K562 (cell line): ENCODE data around the gene APBB2. TPM values are rescaled to one million over a fixed set of nuclear protein-coding genes. Genes with fewer than 3 reads are reported as not detected.

Experiments
- ATAC-seq: fragments of 200-7000 bp; cut with Tn5 transposase; 3 replicates; pipeline ENCODE4 v1.9.1; 2020; ENCODE audit warnings: moderate library complexity
- BruUV-seq: library from RNA; stranded (reverse); fragments of 400-500 nt; replicated peaks from 2 replicates; lab custom pipeline; 2021; lab: Mats Ljungman, UMichigan
- CTCF ChIA-PET: fragments of 300-600 bp; formaldehyde crosslinking; extraction: SDS; loops from one replicate; lab custom pipeline; 2021; ENCODE audit warnings: low intra/inter-chr PET ratio; lab: Yijun Ruan, JAX
- POLR2A ChIA-PET: fragments of 300-600, 350-650 bp; sonication (Branson Sonifier 250); formaldehyde crosslinking; extraction: SDS; loops from one replicate; lab custom pipeline; 2021; ENCODE audit warnings: antibody characterized with exemption, inconsistent platforms; lab: Yijun Ruan, JAX
- DNase-seq, 4 experiments: peaks; one replicate each; pipeline versions ENCODE4 v3.0.0 to v3.0.0-alpha.2; 2011 to 2018; ENCODE audit warnings: low spot score in 3 of 4, mixed read lengths in 3 of 4; ENCODE audit errors: extremely low read depth in 1 of 4
- FAIRE-seq: peaks from 2 replicates; lab custom pipeline; 2011; peaks lifted over from hg19 to GRCh38; lab: Jason Lieb, UNC
- H2AFZ ChIP-seq: 2 replicates; pipeline ENCODE4 v1.6.0; 2011; ENCODE audit warnings: low read depth, low read length, control low read depth, inconsistent platforms
- H3K27ac ChIP-seq: fragments of 200-600 bp; 3 replicates; pipeline ENCODE4 v1.8.0; 2011; ENCODE audit warnings: low read depth, mild to moderate bottlenecking, control low read depth, inconsistent platforms, low read length, moderate library complexity, mixed read lengths; ENCODE audit errors: extremely low read depth
- H3K27me3 ChIP-seq, 2 experiments: fragments of 300-600 bp in 1 of 2; 2 replicates in 1 of 2; 3 replicates in 1 of 2; pipeline versions ENCODE4 v1.6.0 to v1.8.0; 2011; ENCODE audit warnings: inconsistent platforms in 2 of 2, low read length in 2 of 2, mild to moderate bottlenecking in 1 of 2, mixed read lengths in 1 of 2, moderate library complexity in 1 of 2; ENCODE audit not compliant: control insufficient read depth in 2 of 2, insufficient read depth in 2 of 2
- H3K36me3 ChIP-seq: fragments of 300-600 bp; 3 replicates; pipeline ENCODE4 v1.8.0; 2011; ENCODE audit warnings: mild to moderate bottlenecking, low read length, inconsistent platforms; ENCODE audit not compliant: control insufficient read depth, insufficient read depth
- H3K4me1 ChIP-seq, 2 experiments: fragments of 200-600 bp in 1 of 2; replicated peaks in 1 of 2; 2 replicates in 1 of 2; 3 replicates in 1 of 2; pipeline versions ENCODE4 v1.5.1 to v1.8.0; 2011; ENCODE audit warnings: inconsistent platforms in 2 of 2, low read length in 2 of 2, mild to moderate bottlenecking in 1 of 2, mixed read lengths in 1 of 2, moderate library complexity in 1 of 2; ENCODE audit not compliant: control insufficient read depth in 2 of 2, insufficient read depth in 2 of 2
- H3K4me2 ChIP-seq: 2 replicates; pipeline ENCODE4 v1.6.1; 2011; ENCODE audit warnings: low read length, control low read depth, inconsistent platforms, mixed read lengths; ENCODE audit not compliant: insufficient read depth
- H3K4me3 ChIP-seq: fragments of 200-600 bp; sonication (generic), shearing (Covaris generic); 2 replicates; pipeline ENCODE4 v1.5.1; 2016; ENCODE audit warnings: control low read depth, inconsistent platforms
- H3K79me2 ChIP-seq: fragments of 200-600 bp; 3 replicates; pipeline ENCODE4 v1.8.0; 2011; ENCODE audit warnings: low read length, inconsistent platforms; ENCODE audit not compliant: control insufficient read depth, insufficient read depth
- H3K9ac ChIP-seq, 2 experiments: 2 replicates each; pipeline versions ENCODE4 v1.6.0 to v1.6.1; 2011; ENCODE audit warnings: low read depth in 2 of 2, low read length in 2 of 2, control low read depth in 1 of 2, inconsistent platforms in 1 of 2, mild to moderate bottlenecking in 1 of 2, mixed read lengths in 1 of 2; ENCODE audit not compliant: insufficient read depth in 1 of 2
- H3K9me1 ChIP-seq: one replicate; pipeline ENCODE4 v1.6.0; 2011; ENCODE audit warnings: inconsistent platforms, mild to moderate bottlenecking, low read length, moderate library complexity; ENCODE audit not compliant: control insufficient read depth, insufficient read depth
- H3K9me3 ChIP-seq: replicated peaks from 2 replicates; pipeline ENCODE4 v1.5.1; 2011; ENCODE audit warnings: low read depth, low read length, inconsistent platforms; ENCODE audit not compliant: control insufficient read depth, insufficient read depth
- H4K20me1 ChIP-seq: replicated peaks from 2 replicates; pipeline ENCODE4 v1.6.1; 2011; ENCODE audit warnings: low read length, inconsistent platforms, mixed read lengths; ENCODE audit not compliant: control insufficient read depth, insufficient read depth
- BCL6 ChIP-seq: fragments of 250-450 bp; sonication (Bioruptor Pico); IDR thresholded peaks from 2 replicates; pipeline ENCODE4 v1.4.0; 2020
- BDP1 ChIP-seq: IDR thresholded peaks from 3 replicates; pipeline ENCODE4 v1.6.1; 2011; ENCODE audit not compliant: insufficient read length, insufficient read depth
- CGGBP1 ChIP-seq: fragments of 250-450 bp; sonication (Bioruptor Pico); IDR thresholded peaks from 2 replicates; pipeline ENCODE4 v1.9.0; 2021; ENCODE audit warnings: mild to moderate bottlenecking
- CREM ChIP-seq: IDR thresholded peaks from 2 replicates; pipeline ENCODE4 v1.6.1; 2014; ENCODE audit warnings: antibody characterized with exemption, low read depth
- DNMT1 ChIP-seq: fragments of 450-650 bp; IDR thresholded peaks from 2 replicates; pipeline ENCODE4 v1.6.1; 2016; ENCODE audit warnings: antibody characterized with exemption, mild to moderate bottlenecking
- E4F1 ChIP-seq: fragments of 250-450 bp; sonication (Bioruptor Pico); IDR thresholded peaks from 2 replicates; pipeline ENCODE4 v1.5.0; 2021; ENCODE audit warnings: mild to moderate bottlenecking, borderline replicate concordance
- EZH2 ChIP-seq: IDR thresholded peaks from 2 replicates; pipeline ENCODE4 v1.6.1; 2012; ENCODE audit warnings: low read depth, mild to moderate bottlenecking, inconsistent platforms, low read length, borderline replicate concordance
- GABPB1 ChIP-seq: sonication (generic); formaldehyde crosslinking; IDR thresholded peaks from 2 replicates; pipeline ENCODE4 v1.8.0; 2022; ENCODE audit warnings: mild to moderate bottlenecking, missing genetic modification reagents
- MTF1 ChIP-seq: fragments of 250-450 bp; sonication (Bioruptor Pico); IDR thresholded peaks from 2 replicates; pipeline ENCODE4 v1.9.0; 2021; ENCODE audit warnings: moderate library complexity, mild to moderate bottlenecking, inconsistent platforms, borderline replicate concordance
- NCOR1 ChIP-seq: fragments of 450-650 bp; IDR thresholded peaks from 2 replicates; pipeline ENCODE4 v1.6.1; 2016; ENCODE audit warnings: mild to moderate bottlenecking, moderate library complexity
- POLR2G ChIP-seq: fragments of 200-400 bp; formaldehyde crosslinking; IDR thresholded peaks from 2 replicates; pipeline ENCODE4 v1.6.1; 2017; ENCODE audit warnings: low read depth, mild to moderate bottlenecking, antibody characterized with exemption, low read length, moderate library complexity
- TEAD1 ChIP-seq, 2 experiments: fragments of 450-650 bp in 1 of 2; sonication (generic) in 1 of 2; formaldehyde crosslinking; IDR thresholded peaks; 2 replicates each; pipeline versions ENCODE4 v1.4.0 to v1.8.0; 2020 to 2022; ENCODE audit warnings: mild to moderate bottlenecking in 2 of 2, missing genetic modification reagents in 1 of 2
- ZC3H11A ChIP-seq: IDR thresholded peaks from 2 replicates; pipeline ENCODE4 v1.6.1; 2012; ENCODE audit warnings: low read depth, low read length, improper control_type of control experiment
- ZNF551 ChIP-seq: fragments of 250-450 bp; sonication (Bioruptor Pico); IDR thresholded peaks from 2 replicates; pipeline ENCODE4 v1.5.0; 2021; ENCODE audit warnings: mild to moderate bottlenecking, moderate library complexity
- ZNF668 ChIP-seq: fragments of 250-450 bp; sonication (Bioruptor Pico); IDR thresholded peaks from 2 replicates; pipeline ENCODE4 v1.8.0; 2022; ENCODE audit warnings: mild to moderate bottlenecking, inconsistent platforms
- WGBS: fragments of 100-300 bp; shearing (Covaris generic); methylation state at CpG from one replicate; pipeline ENCODE4 v1.1.6; 2016; ENCODE audit warnings: low coverage, mixed read lengths; ENCODE audit not compliant: insufficient coverage; ENCODE audit errors: missing lambda C conversion rate; 5-methylcytosine and 5-hydroxymethylcytosine counted together
- in situ Hi-C: fragments of 300-500 bp; cut with MboI; formaldehyde crosslinking; loops from 4 replicates; pipeline ENCODE4 v1.15.0; 2018; ENCODE audit warnings: inconsistent platforms, mixed read lengths
- intact Hi-C: fragments of 100-400 bp; cut with micrococcal nuclease; formaldehyde crosslinking; loops from 2 replicates; pipeline ENCODE4 v1.14.2; 2022
- polyA plus RNA-seq, 8 experiments: library from polyadenylated mRNA; depleted of rRNA in 4 of 8; stranded (reverse) in 5 of 8; unstranded in 3 of 8; fragments of >200 nt; fragmentation: Nextera tagmentation in 2 of 8; fragmentation: Illumina TruSeq in 1 of 8; extraction: Ambion mirVana in 2 of 8; extraction: Trizol in 1 of 8; gene quantifications; 2 replicates each; pipeline versions ENCODE4 v1.2.1 to v1.2.3, GENCODE V29; 2011 to 2014; ENCODE audit warnings: inconsistent platforms in 1 of 8, missing spikeins in 1 of 8
- total RNA-seq, 7 experiments: library from RNA; depleted of rRNA in 6 of 7; stranded (reverse); fragments of >200 nt in 6 of 7; fragmentation: Illumina TruSeq in 2 of 7; extraction: Trizol in 2 of 7; gene quantifications; 2 replicates each; pipeline versions ENCODE4 v1.2.1 to v1.2.3, GENCODE V29; 2011 to 2021; ENCODE audit warnings: low replicate concordance in 1 of 7

APBB2 gene
- total and polyA plus RNA-seq, 9 of the 15 experiments (the other 6 are each of a cell fraction or from before 2014, with no cell fraction given): 0.08 to 2.1 (median 1.4) TPM

GRCh38 chr4:41029098-41029497, 185.2 kb downstream of the APBB2 start:
- Histone ChIP-seq H3K79me2 (no peaks in the 10 kb centered on the region), H3K9ac (no peak overlapping the region), H3K4me3 (no peak overlapping the region), H3K36me3 (no peaks in the 10 kb centered on the region), H3K27ac (no peak overlapping the region), H4K20me1 (no peaks in the 10 kb centered on the region), H3K9me3 (no peaks in the 10 kb centered on the region), H3K9me1 (no peaks in the 10 kb centered on the region), H2AFZ (no peak overlapping the region), H3K4me1 (no peaks in the 10 kb centered on the region), H3K27me3 (no peaks in the 10 kb centered on the region), H3K4me2 (no peak overlapping the region)
- no peak for TF ChIP-seq BCL6 (CRISPR knock-in tag)
- no peak for TF ChIP-seq CGGBP1 (CRISPR knock-in tag)
- TF ChIP-seq DNMT1: no peak
- TF ChIP-seq EZH2: no peak
- TF ChIP-seq ZNF551 (CRISPR knock-in tag): no peak
- TF ChIP-seq TEAD1 (CRISPR knock-in tag; IDR thresholded peaks at IDR 0.05): no peak
- TF ChIP-seq GABPB1 (CRISPR knock-in tag): no peak
- TF ChIP-seq E4F1 (CRISPR knock-in tag): no peak
- TF ChIP-seq ZNF668 (CRISPR knock-in tag): no peak
- no peak for TF ChIP-seq CREM
- no peak for TF ChIP-seq BDP1
- TF ChIP-seq NCOR1: no peak
- no peak for TF ChIP-seq MTF1
- TF ChIP-seq ZC3H11A: no peak
- TF ChIP-seq POLR2G: no peak
- in situ Hi-C loops: no loop called here
- no peak for DNase-seq
- intact Hi-C loops: no loop called here
- 0% methylated on average over 3 of the region's 3 CpGs for WGBS
- no peak for FAIRE-seq
- ChIA-PET POLR2A (interaction anchor here (1.3 kb wide), 1 partner anchor 11 kb away, joined by 3 read pairs; no protein-coding TSS in a partner anchor), CTCF (no interaction called here)
- BruUV-seq: no TSS peak
- no peak for ATAC-seq
